GM12878 (cell line): ENCODE results near the gene CCDC85B. TPM values are rescaled to one million over a fixed set of nuclear protein-coding genes. Genes with fewer than 3 reads are reported as not detected.

Source experiments
- ATAC-seq: fragments of 200-7000 bp; cut with Tn5 transposase; 3 replicates; pipeline ENCODE4 v1.9.1; 2020; ENCODE audit warnings: mild to moderate bottlenecking, moderate library complexity
- BruUV-seq: library from RNA; stranded (reverse); fragments of 400-500 nt; replicated peaks from 2 replicates; lab custom pipeline; 2021; lab: Mats Ljungman, UMichigan
- CTCF ChIA-PET: fragments of 300-600 bp; sonication (Branson Sonifier 250); formaldehyde crosslinking; extraction: SDS; loops from one replicate; lab custom pipeline; 2021; ENCODE audit warnings: inconsistent platforms; lab: Yijun Ruan, JAX
- POLR2A ChIA-PET: fragments of 350-600 bp; formaldehyde crosslinking; extraction: SDS; loops from one replicate; lab custom pipeline; 2021; ENCODE audit warnings: inconsistent platforms; lab: Charles Lee
- RAD21 ChIA-PET: fragments of 300-600 bp; sonication (Branson Sonifier 250); formaldehyde crosslinking; loops from one replicate; lab custom pipeline; 2023; ENCODE audit warnings: antibody characterized with exemption; ENCODE audit not compliant: unreplicated experiment; lab: Charles Lee
- SMC1A ChIA-PET: fragments of 300-600 bp; sonication (Branson Sonifier 250); formaldehyde crosslinking; loops from one replicate; lab custom pipeline; 2023; ENCODE audit not compliant: unreplicated experiment, uncharacterized antibody; lab: Charles Lee
- DNase-seq: peaks from one replicate; pipeline ENCODE4 v3.0.0-alpha.2; 2011; ENCODE audit warnings: low read depth, low spot score
- FAIRE-seq: peaks from 3 replicates; lab custom pipeline; 2011; peaks lifted over from hg19 to GRCh38; lab: Jason Lieb, UNC
- H2AFZ ChIP-seq: 2 replicates; pipeline ENCODE4 v1.6.0; 2011; ENCODE audit warnings: low read depth, low read length, control low read depth; ENCODE audit not compliant: control insufficient read depth
- H3K27ac ChIP-seq: 2 replicates; pipeline ENCODE4 v1.5.1; 2011; ENCODE audit warnings: control low read depth; ENCODE audit not compliant: control insufficient read depth, insufficient read depth
- H3K27me3 ChIP-seq, 2 experiments: replicated peaks in 1 of 2; 2 replicates each; pipeline versions ENCODE4 v1.6.0 to v1.6.1; 2011; ENCODE audit warnings: low read length in 1 of 2; ENCODE audit not compliant: control insufficient read depth in 2 of 2, insufficient read depth in 2 of 2
- H3K36me3 ChIP-seq, 2 experiments: 2 replicates each; pipeline ENCODE4 v1.5.1; 2011; ENCODE audit warnings: low read length in 1 of 2; ENCODE audit not compliant: control insufficient read depth in 2 of 2, insufficient read depth in 2 of 2
- H3K4me1 ChIP-seq: 2 replicates; pipeline ENCODE4 v1.6.1; 2011; ENCODE audit warnings: mild to moderate bottlenecking, low read length, moderate library complexity, mixed read lengths; ENCODE audit not compliant: control insufficient read depth, insufficient read depth
- H3K4me2 ChIP-seq: 2 replicates; pipeline ENCODE4 v1.6.0; 2011; ENCODE audit warnings: control low read depth; ENCODE audit not compliant: control insufficient read depth, insufficient read depth
- H3K4me3 ChIP-seq: fragments of 200-600 bp; sonication (generic); 2 replicates; pipeline ENCODE4 v1.5.1; 2016
- H3K79me2 ChIP-seq: 2 replicates; pipeline ENCODE4 v1.6.0; 2011; ENCODE audit warnings: low read length; ENCODE audit not compliant: control insufficient read depth, insufficient read depth
- H3K9ac ChIP-seq: 2 replicates; pipeline ENCODE4 v1.8.0; 2011; ENCODE audit warnings: low read length, control low read depth, mixed read lengths; ENCODE audit not compliant: control insufficient read depth, insufficient read depth
- H3K9me3 ChIP-seq: replicated peaks from 3 replicates; pipeline ENCODE4 v1.5.1; 2011; ENCODE audit warnings: mild to moderate bottlenecking, low read length; ENCODE audit not compliant: control insufficient read depth, insufficient read depth
- H4K20me1 ChIP-seq: 2 replicates; pipeline ENCODE4 v1.6.0; 2011; ENCODE audit not compliant: control insufficient read depth, insufficient read depth
- CBFB ChIP-seq: IDR thresholded peaks from 2 replicates; pipeline ENCODE4 v1.6.1; 2016; ENCODE audit warnings: antibody characterized with exemption, low read depth
- CHD2 ChIP-seq: IDR thresholded peaks from 2 replicates; pipeline ENCODE4 v1.6.1; 2011; ENCODE audit warnings: low read depth, low read length, improper control_type of control experiment, borderline replicate concordance
- ETV6 ChIP-seq, 2 experiments: fragments of 450-650 bp in 1 of 2; IDR thresholded peaks in 1 of 2; conservative IDR thresholded peaks in 1 of 2; 2 replicates each; pipeline ENCODE4 v1.6.1; 2014; ENCODE audit warnings: antibody characterized with exemption in 1 of 2, borderline replicate concordance in 1 of 2, low read depth in 1 of 2, mild to moderate bottlenecking in 1 of 2, moderate library complexity in 1 of 2
- HDGF ChIP-seq: fragments of 450-650 bp; IDR thresholded peaks from 2 replicates; pipeline ENCODE4 v1.6.1; 2016; ENCODE audit warnings: antibody characterized with exemption
- IKZF1 ChIP-seq: fragments of 450-650 bp; conservative IDR thresholded peaks from 2 replicates; pipeline ENCODE4 v1.6.1; 2017; ENCODE audit warnings: antibody characterized with exemption, mild to moderate bottlenecking
- MXI1 ChIP-seq: fragments of 150-350 bp; IDR thresholded peaks from 2 replicates; pipeline ENCODE4 v1.6.1; 2011; ENCODE audit warnings: low read depth, mild to moderate bottlenecking, inconsistent platforms, low read length, improper control_type of control experiment
- PKNOX1 ChIP-seq: fragments of 450-650 bp; IDR thresholded peaks from 2 replicates; pipeline ENCODE4 v1.6.1; 2016; ENCODE audit warnings: mild to moderate bottlenecking
- POLR2AphosphoS5 ChIP-seq: IDR thresholded peaks from 2 replicates; pipeline ENCODE4 v1.6.1; 2011; ENCODE audit warnings: mild to moderate bottlenecking, low read length, inconsistent platforms
- RBBP5 ChIP-seq: fragments of 200-600 bp; sonication (generic); conservative IDR thresholded peaks from 2 replicates; pipeline ENCODE4 v1.6.1; 2016
- SIN3A ChIP-seq: IDR thresholded peaks from 2 replicates; pipeline ENCODE4 v1.6.1; 2012; ENCODE audit warnings: low read depth, low read length, improper control_type of control experiment
- WGBS: methylation state at CpG from one replicate; pipeline ENCODE4 v1.1.6; 2016; ENCODE audit warnings: low lambda C conversion rate; ENCODE audit not compliant: insufficient replicate concordance, insufficient coverage; ENCODE audit errors: missing lambda C conversion rate; 5-methylcytosine and 5-hydroxymethylcytosine counted together
- in situ Hi-C: fragments of 300-500 bp; cut with MboI; formaldehyde crosslinking; loops from 9 replicates; pipeline ENCODE4 v1.14.3; 2018; ENCODE audit warnings: mixed read lengths
- intact Hi-C: fragments of 100-400 bp; cut with micrococcal nuclease; formaldehyde crosslinking; loops from one replicate; pipeline ENCODE4 v1.14.2; 2022; ENCODE audit not compliant: unreplicated experiment
- polyA plus RNA-seq, 11 experiments: library from polyadenylated mRNA; depleted of rRNA in 4 of 11; unstranded in 6 of 11; stranded (reverse) in 5 of 11; fragments of >200 nt; fragmentation: Nextera tagmentation in 4 of 11; fragmentation: Illumina TruSeq in 1 of 11; extraction: Ambion mirVana in 4 of 11; extraction: Trizol in 1 of 11; gene quantifications; 1 replicate in 1 of 11; 2 replicates in 10 of 11; pipeline versions ENCODE4 v1.2.1 to v1.2.3, GENCODE V29; 2011 to 2016; ENCODE audit warnings: inconsistent platforms in 2 of 11, missing spikeins in 2 of 11, low read depth in 1 of 11
- total RNA-seq, 4 experiments: library from RNA; depleted of rRNA in 3 of 4; stranded (reverse); fragments of >200 nt in 3 of 4; fragmentation: Illumina TruSeq in 1 of 4; extraction: Trizol in 1 of 4; gene quantifications; 2 replicates each; pipeline versions ENCODE4 v1.2.1 to v1.2.3, GENCODE V29; 2013 to 2021

Gene CCDC85B
- total and polyA plus RNA-seq, 10 of the 15 experiments (the other 5 are each of a cell fraction or from before 2014, with no cell fraction given), result 0.32 to 114 (median 49.5) TPM

- Histone ChIP-seq H3K9ac (peak overlapping the region; percentile 68), H3K36me3 (peaks cover 0 to 2% of the 10 kb centered on the region in 2 experiments; a peak in 3 of 4 replicates), H3K79me2 (peaks cover 34% of the 10 kb centered on the region), H3K4me1 (peaks cover 22% of the 10 kb centered on the region), H3K9me3 (no peaks in the 10 kb centered on the region), H3K27me3 (no peaks in the 10 kb centered on the region), H3K27ac (peak overlapping the region; percentile 51), H4K20me1 (no peaks in the 10 kb centered on the region)
- ChIA-PET POLR2A (interaction anchor here (1.0 to 1.5 kb wide), 5 partner anchors 8 to 60 kb away, joined by 3 to 5 read pairs (median 4); partner anchors contain the start of genes CCDC85B, FIBP and MUS81), CTCF (interaction anchor here (0.9 kb wide), 1 partner anchor 30 kb away, joined by 3 read pairs; the partner anchor contains the start of gene CCDC85B)
- intact Hi-C loops, result loop anchor here (2.0 kb wide), 1 partner anchor 41 kb away; the partner anchor contains the start of gene SART1
- in situ Hi-C loops, result no loop called here
- no peak for DNase-seq
- BruUV-seq, result TSS peak; percentile 83
- TF ChIP-seq ETV6 (conservative IDR thresholded peaks at IDR 0.05 in 1 of 2, IDR thresholded peaks at IDR 0.05 in 1 of 2; ENCODE audit: borderline replicate concordance in 1 of 2, low read depth in 1 of 2) (peak in 1 of 2 experiments; percentile 7; a peak in 1 of 4 replicates), CBFB (0 out of 2 replicates have a peak, but pooled peaks have one; percentile 29), IKZF1 (peak; percentile 20; the same call in 1 of the 2 replicates), SIN3A (peak; percentile 10; the same call in 1 of the 2 replicates), POLR2AphosphoS5 (no peak), MXI1 (no peak), CHD2 (no peak; the same call in 1 of the 2 replicates), HDGF (peak; percentile 16; the same call in 1 of the 2 replicates), PKNOX1 (peak; percentile 45; the same call in 1 of the 2 replicates), RBBP5 (0 out of 2 replicates have a peak, but pooled peaks have one; percentile 17)
- TF ChIP-seq, all 136 proteins: peak for 7
- peak overlapping the region; percentile 77 for H2AFZ ChIP-seq
- FAIRE-seq, result no peak
- ATAC-seq, result peak; percentile 74
- peak overlapping the region; percentile 81 for H3K4me3 ChIP-seq
- H3K4me2 ChIP-seq, result peak overlapping the region; percentile 95
- WGBS, result 2% methylated on average over 45 of the region's 60 CpGs
- RAD21 ChIA-PET, result interaction anchor here (0.7 to 1.8 kb wide), 2 partner anchors 12 to 29 kb away, joined by 3 to 5 read pairs; partner anchors contain the start of gene CCDC85B
- SMC1A ChIA-PET, result interaction anchor here (0.7 to 1.2 kb wide), 2 partner anchors 30 to 144 kb away, joined by 3 read pairs; no protein-coding TSS in a partner anchor
Measured at GRCh38 chr11:65919573-65920371, 29.3 kb downstream of the CCDC85B start.
